Smooth muscle cell (in vitro differentiated cells): ENCODE data around the gene ZCCHC24. TPM values are rescaled to one million over a fixed set of nuclear protein-coding genes. Genes with fewer than 3 reads are reported as not detected.

Experiments used
- DNase-seq: peaks from one replicate; lab custom pipeline; 2025; ENCODE audit not compliant: unreplicated experiment; lab: John Stamatoyannopoulos, UW
- H2AFZ ChIP-seq: fragments of 200-600 bp; sonication (generic); 2 replicates; pipeline ENCODE4 v1.6.0; 2016; ENCODE audit warnings: antibody characterized with exemption, low read depth, mild to moderate bottlenecking
- H3F3A ChIP-seq: fragments of 200-600 bp; sonication (generic); 2 replicates; pipeline ENCODE4 v1.6.0; 2017; ENCODE audit warnings: antibody characterized with exemption, low read depth
- H3K27ac ChIP-seq: fragments of 200-600 bp; sonication (generic); 2 replicates; pipeline ENCODE4 v1.5.1; 2016; ENCODE audit warnings: low read depth, mild to moderate bottlenecking
- H3K27me3 ChIP-seq: fragments of 200-600 bp; sonication (generic); 2 replicates; pipeline ENCODE4 v1.6.1; 2016; ENCODE audit warnings: low read depth, mild to moderate bottlenecking
- H3K36me3 ChIP-seq: fragments of 200-600 bp; sonication (generic); 2 replicates; pipeline ENCODE4 v1.5.1; 2016; ENCODE audit warnings: low read depth
- H3K4me1 ChIP-seq: fragments of 200-600 bp; sonication (generic); 2 replicates; pipeline ENCODE4 v1.5.1; 2016; ENCODE audit warnings: low read depth
- H3K4me2 ChIP-seq: fragments of 200-600 bp; sonication (generic); 2 replicates; pipeline ENCODE4 v1.6.0; 2016; ENCODE audit warnings: mild to moderate bottlenecking
- H3K4me3 ChIP-seq: fragments of 200-600 bp; sonication (generic); 2 replicates; pipeline ENCODE4 v1.5.1; 2016; ENCODE audit warnings: mild to moderate bottlenecking
- H3K79me2 ChIP-seq: fragments of 200-600 bp; sonication (generic); 2 replicates; pipeline ENCODE4 v1.6.0; 2016; ENCODE audit warnings: low read depth, mild to moderate bottlenecking
- H3K9ac ChIP-seq: fragments of 200-600 bp; sonication (generic); 2 replicates; pipeline ENCODE4 v1.6.0; 2016; ENCODE audit warnings: low read depth
- H3K9me3 ChIP-seq: fragments of 200-600 bp; sonication (generic); replicated peaks from 2 replicates; pipeline ENCODE4 v1.5.1; 2016; ENCODE audit warnings: low read depth
- H4K20me1 ChIP-seq: fragments of 200-600 bp; sonication (generic); 2 replicates; pipeline ENCODE4 v1.6.0; 2016; ENCODE audit warnings: low read depth
- CTCF ChIP-seq: fragments of 200-600 bp; sonication (generic); IDR thresholded peaks from 2 replicates; pipeline ENCODE4 v1.5.1; 2017; ENCODE audit warnings: borderline replicate concordance, mild to moderate bottlenecking, antibody characterized with exemption; ENCODE audit not compliant: insufficient read depth, poor library complexity, severe bottlenecking
- WGBS: methylation state at CpG from one replicate; pipeline ENCODE4 v1.1.7; 2016; ENCODE audit warnings: low lambda C conversion rate; 5-methylcytosine and 5-hydroxymethylcytosine counted together
- polyA plus RNA-seq: library from polyadenylated mRNA; unstranded; fragments of >200 nt; fragmentation: Nextera tagmentation; extraction: Ambion mirVana; gene quantifications from 2 replicates; pipeline ENCODE4 v1.2.1, GENCODE V29; 2016
- total RNA-seq: library from RNA; depleted of rRNA; stranded (reverse); fragments of >200 nt; gene quantifications from 2 replicates; pipeline ENCODE4 v1.2.3, GENCODE V29; 2014

Gene ZCCHC24
- total and polyA plus RNA-seq, 2 experiments from 2014 or later: 21.9 to 52.1 TPM

- Histone ChIP-seq H3K27me3 (no peaks in the 10 kb centered on the region), H3K9ac (no peak overlapping the region), H2AFZ (no peak overlapping the region), H3F3A (no peaks in the 10 kb centered on the region), H3K79me2 (peaks cover 87% of the 10 kb centered on the region), H3K4me1 (peaks cover 15% of the 10 kb centered on the region), H3K27ac (no peak overlapping the region), H3K4me2 (no peak overlapping the region), H3K4me3 (no peak overlapping the region), H3K36me3 (no peaks in the 10 kb centered on the region), H3K9me3 (no peaks in the 10 kb centered on the region), H4K20me1 (peaks cover 32% of the 10 kb centered on the region)
- DNase-seq: no peak
- no peak for TF ChIP-seq CTCF
- WGBS: 93% methylated on average over 2 of the region's 2 CpGs
Observed at GRCh38 chr10:79417266-79417665, 28.2 kb downstream of the ZCCHC24 start.

DNA sequence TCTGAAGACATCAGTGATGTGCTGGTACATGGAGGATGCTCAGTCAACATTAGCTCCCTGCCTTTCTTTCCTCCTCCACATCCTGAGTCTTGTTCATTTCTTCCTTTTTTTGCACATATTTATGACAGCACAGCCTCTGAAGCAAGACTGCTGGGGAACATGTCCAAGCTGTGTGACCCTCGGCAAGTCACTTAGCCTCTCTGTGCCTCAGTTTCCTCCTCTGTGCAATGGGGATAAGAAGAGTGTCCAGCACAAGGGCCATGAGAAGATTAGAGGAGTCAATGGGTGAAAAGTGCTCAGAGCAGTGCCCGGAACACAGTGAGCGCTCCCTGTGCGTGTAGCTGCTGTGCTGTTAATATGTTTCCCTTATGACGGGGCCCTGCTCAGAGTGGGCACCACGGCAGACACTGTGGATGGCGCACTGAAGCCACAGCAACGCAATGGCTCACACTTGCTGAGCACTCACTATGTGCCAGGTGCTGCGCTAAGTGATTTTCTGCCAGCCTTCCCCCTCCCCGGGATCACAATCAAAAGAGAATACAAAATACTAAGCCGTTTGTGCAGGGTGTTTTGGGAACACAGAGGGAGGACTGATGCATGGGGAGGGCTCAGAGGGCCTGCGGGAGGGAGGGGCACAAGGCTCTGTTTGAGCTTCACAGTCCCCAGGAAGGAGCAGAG, 28.7 kb downstream of the ZCCHC24 start:
- Histone ChIP-seq H3K27ac (no peak overlapping the region), H2AFZ (no peak overlapping the region), H3K4me1 (peaks cover 11% of the 10 kb centered on the region), H3F3A (no peaks in the 10 kb centered on the region), H3K36me3 (no peaks in the 10 kb centered on the region), H3K27me3 (no peaks in the 10 kb centered on the region), H3K79me2 (peaks cover 86% of the 10 kb centered on the region), H3K4me3 (no peak overlapping the region), H3K9me3 (no peaks in the 10 kb centered on the region), H3K9ac (no peak overlapping the region), H3K4me2 (no peak overlapping the region), H4K20me1 (peaks cover 27% of the 10 kb centered on the region)
- no peak for DNase-seq
- no peak for TF ChIP-seq CTCF
- 87% methylated on average over 12 of the region's 12 CpGs for WGBS

GRCh38 chr10:79415736-79416577, 29.5 kb downstream of the ZCCHC24 start:
- Histone ChIP-seq H3K9ac (no peak overlapping the region), H2AFZ (no peak overlapping the region), H3K4me1 (peaks cover 11% of the 10 kb centered on the region), H3K79me2 (peaks cover 79% of the 10 kb centered on the region), H3K27ac (peak overlapping the region; percentile 7), H3K4me2 (no peak overlapping the region), H3K9me3 (no peaks in the 10 kb centered on the region), H4K20me1 (peaks cover 26% of the 10 kb centered on the region), H3K27me3 (no peaks in the 10 kb centered on the region), H3K36me3 (no peaks in the 10 kb centered on the region), H3K4me3 (no peak overlapping the region), H3F3A (no peaks in the 10 kb centered on the region)
- DNase-seq: no peak
- WGBS: 86% methylated on average over 12 of the region's 12 CpGs
- TF ChIP-seq CTCF: no peak
